ENCODE measurements around the gene CTAG2.

- TF ChIP-seq CTCF (conservative IDR thresholded peaks at IDR 0.05; ENCODE audit: low read length) (no peak), EZH2phosphoT487 (IDR thresholded peaks at IDR 0.05; ENCODE audit: borderline replicate concordance, low read depth, low read length) (no peak)
Measured at GRCh38 chrX:154654925-154655324, 1.5 kb upstream of the CTAG2 start.
